HCT116 (cell line): ENCODE results near the gene KRT7.

Experiments used
- ATF3 ChIP-seq: IDR thresholded peaks from 2 replicates; pipeline ENCODE4 v1.6.1; 2012
- CTCF ChIP-seq, 3 experiments: fragments of 200-600 bp in 1 of 3; sonication (generic) in 1 of 3; IDR thresholded peaks in 2 of 3; conservative IDR thresholded peaks in 1 of 3; 2 replicates each; pipeline ENCODE4 v1.5.1; 2012 to 2017; ENCODE audit warnings: low read depth in 2 of 3, low read length in 2 of 3, antibody characterized with exemption in 1 of 3, borderline replicate concordance in 1 of 3, control low read depth in 1 of 3, mild to moderate bottlenecking in 1 of 3, mixed read lengths in 1 of 3, mixed run types in 1 of 3, moderate library complexity in 1 of 3; ENCODE audit not compliant: insufficient read depth in 1 of 3
- EZH2phosphoT487 ChIP-seq: fragments of 200-600 bp; IDR thresholded peaks from 2 replicates; pipeline ENCODE4 v1.6.1; 2018; ENCODE audit warnings: antibody characterized with exemption, borderline replicate concordance
- FOSL1 ChIP-seq: IDR thresholded peaks from 2 replicates; pipeline ENCODE4 v1.6.1; 2012; ENCODE audit warnings: low read depth
- POLR2A ChIP-seq: IDR thresholded peaks from 2 replicates; pipeline ENCODE4 v1.7.0; 2011; ENCODE audit warnings: borderline replicate concordance; ENCODE audit not compliant: insufficient read depth, insufficient read length; ENCODE audit errors: extremely low read depth
- SP1 ChIP-seq: IDR thresholded peaks from 2 replicates; pipeline ENCODE4 v1.6.1; 2012; ENCODE audit warnings: low read depth
- ZBTB33 ChIP-seq: IDR thresholded peaks from 2 replicates; pipeline ENCODE4 v1.6.1; 2011; ENCODE audit warnings: mild to moderate bottlenecking, low read length, moderate library complexity; ENCODE audit not compliant: insufficient replicate concordance; ENCODE audit errors: extremely low read depth
- ZNF274 ChIP-seq: fragments of 200-500 bp; sonication (Bioruptor generic); IDR thresholded peaks from 2 replicates; pipeline ENCODE4 v1.6.1; 2014; ENCODE audit warnings: mild to moderate bottlenecking, low read depth, low read length, inconsistent platforms

GRCh38 chr12:52203079-52203921 lies 29.7 kb upstream of the KRT7 start:
- TF ChIP-seq ZNF274 = no peak
- TF ChIP-seq FOSL1 = no peak
- TF ChIP-seq ATF3 = no peak
- TF ChIP-seq POLR2A = no peak
- TF ChIP-seq ZBTB33 = no peak
- TF ChIP-seq CTCF (IDR thresholded peaks at IDR 0.05 in 2 of 3, conservative IDR thresholded peaks at IDR 0.05 in 1 of 3; ENCODE audit: borderline replicate concordance in 1 of 3, insufficient read depth in 1 of 3, low read depth in 2 of 3, low read length in 2 of 3) = no peak
- no peak for TF ChIP-seq EZH2phosphoT487
- TF ChIP-seq SP1 = no peak; the same call in none of the 2 replicates
